NCI-H774 (cell line): ENCODE results near the gene HOTAIR.

ENCODE experiments used
- DNase-seq: peaks from one replicate; lab custom pipeline; 2025; lab: John Stamatoyannopoulos, UW

HOTAIR gene

GRCh38 chr12:53944907-53945847, 29.6 kb downstream of the HOTAIR start:
- DNase-seq, result no peak

GRCh38 chr12:53944209-53944608, 30.5 kb downstream of the HOTAIR start:
- no peak for DNase-seq

GRCh38 chr12:53942467-53942997, 32.2 kb downstream of the HOTAIR start:
- no peak for DNase-seq

- DNase-seq, result no peak
Measured at GRCh38 chr12:53941750-53942149, 33.0 kb downstream of the HOTAIR start.

GRCh38 chr12:53941187-53941586, 33.6 kb downstream of the HOTAIR start:
- no peak for DNase-seq

GRCh38 chr12:53940443-53941014, 34.2 kb downstream of the HOTAIR start:
- DNase-seq, result no peak

GRCh38 chr12:53939141-53940108, 35.3 kb downstream of the HOTAIR start:
- DNase-seq, result no peak

- DNase-seq, result peak; percentile 99
Measured at GRCh38 chr12:53938326-53939140, 36.2 kb downstream of the HOTAIR start, which contains the start of gene HOXC13. HOXC13 (plus strand) TSS chr12:53938831; CDS start chr12:53938907, 76 bp downstream.

- DNase-seq, result no peak
Measured at GRCh38 chr12:53937596-53938325, 37.0 kb downstream of the HOTAIR start.

GRCh38 chr12:53937099-53937498, 37.7 kb downstream of the HOTAIR start:
- DNase-seq, result no peak

GRCh38 chr12:53935383-53936341, 39.1 kb downstream of the HOTAIR start:
- no peak for DNase-seq

GRCh38 chr12:53932915-53933314, 41.8 kb downstream of the HOTAIR start:
- no peak for DNase-seq

GRCh38 chr12:53931844-53932581, 42.7 kb downstream of the HOTAIR start:
- no peak for DNase-seq

- DNase-seq, result no peak
Measured at GRCh38 chr12:53930591-53931255, 44.0 kb downstream of the HOTAIR start.

GRCh38 chr12:53929527-53929926, 45.2 kb downstream of the HOTAIR start:
- DNase-seq, result no peak

- DNase-seq, result no peak
Measured at GRCh38 chr12:53928054-53928835, 46.5 kb downstream of the HOTAIR start.
